Activated naive CD4-positive, alpha-beta T cell treated with anti-CD3 and anti-CD28 coated beads for 36 hours (primary cell): ENCODE results near the gene LETM1. TPM values are rescaled to one million over a fixed set of nuclear protein-coding genes. Genes with fewer than 3 reads are reported as not detected.
A peak's percentile ranks its signal among the peaks of the same experiment; 100 is the strongest.

ENCODE experiments used
- CTCF ChIA-PET: fragments of 350-600 bp; sonication (Branson Sonifier 250); formaldehyde crosslinking; loops from one replicate; lab custom pipeline; 2021; ENCODE audit warnings: antibody characterized with exemption; lab: Charles Lee
- DNase-seq: peaks from one replicate; pipeline ENCODE4 v3.0.0-alpha.2; 2020
- H3K27ac Mint-ChIP-seq: one replicate; pipeline ENCODE4 v1.8.0; 2021; ENCODE audit warnings: mild to moderate bottlenecking, mixed read lengths
- H3K27me3 Mint-ChIP-seq: one replicate; pipeline ENCODE4 v1.8.0; 2021; ENCODE audit warnings: low read depth, mixed read lengths
- H3K36me3 Mint-ChIP-seq: one replicate; pipeline ENCODE4 v1.8.0; 2021; ENCODE audit warnings: low read depth, mixed read lengths
- H3K4me1 Mint-ChIP-seq: one replicate; pipeline ENCODE4 v1.8.0; 2021; ENCODE audit warnings: low read depth, mixed read lengths
- H3K4me3 Mint-ChIP-seq: one replicate; pipeline ENCODE4 v1.8.0; 2021; ENCODE audit warnings: mild to moderate bottlenecking, moderate library complexity, mixed read lengths
- H3K9me3 Mint-ChIP-seq: one replicate; pipeline ENCODE4 v1.8.0; 2021; ENCODE audit warnings: mixed read lengths
- intact Hi-C: fragments of 100-400 bp; cut with micrococcal nuclease; formaldehyde crosslinking; loops from one replicate; pipeline ENCODE4 v1.15.1; 2023
- total RNA-seq, 2 experiments: library from RNA; stranded (reverse); gene quantifications; one replicate each; pipeline ENCODE4 v1.2.3, GENCODE V29; 2021

Gene LETM1
- total RNA-seq, 2 experiments from 2014 or later: 36.3 to 40.5 TPM

DNA sequence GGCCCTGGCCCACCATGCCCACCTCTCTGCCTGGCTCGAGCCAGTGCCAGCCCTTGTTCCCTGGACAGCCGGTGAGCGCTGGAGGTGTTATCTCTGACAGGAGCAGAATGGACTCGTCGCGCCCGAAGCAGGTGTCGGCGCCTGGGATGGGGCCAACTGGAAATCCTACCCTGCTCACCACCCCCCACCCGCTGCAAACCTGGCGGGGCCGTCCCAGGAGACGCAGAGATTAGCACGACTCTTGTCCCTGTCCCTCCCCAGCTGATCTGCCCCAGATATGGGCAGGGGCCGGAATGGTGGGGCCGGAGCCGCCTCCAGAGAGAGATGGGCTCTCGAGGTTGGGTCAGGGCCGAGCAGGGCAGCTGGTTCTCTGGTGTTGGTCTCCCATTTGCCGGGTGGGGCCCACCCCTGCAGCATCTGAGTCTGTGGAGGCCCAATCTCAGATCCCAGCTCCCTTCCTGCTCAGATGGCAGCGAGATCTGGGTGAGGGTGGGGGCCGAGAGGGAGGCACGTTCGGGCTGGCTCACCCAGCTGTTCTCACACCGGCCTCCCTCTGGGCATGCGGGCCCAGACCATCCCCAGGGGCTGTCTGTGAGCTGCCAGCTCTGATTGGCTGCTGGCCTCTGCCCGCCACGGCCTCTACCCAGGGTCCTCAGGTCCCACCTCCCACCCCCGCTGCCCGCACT is 83.0 kb downstream of the LETM1 start:
- intact Hi-C loops: no loop called here
- H3K4me3 Mint-ChIP-seq: no peak overlapping the region
- CTCF ChIA-PET: no interaction called here
- no peak overlapping the region for H3K27ac Mint-ChIP-seq
- peaks cover 5% of the 10 kb centered on the region for H3K27me3 Mint-ChIP-seq
- no peaks in the 10 kb centered on the region for H3K9me3 Mint-ChIP-seq
- DNase-seq: no peak
- no peaks in the 10 kb centered on the region for H3K36me3 Mint-ChIP-seq
- H3K4me1 Mint-ChIP-seq: peaks cover 4% of the 10 kb centered on the region

DNA sequence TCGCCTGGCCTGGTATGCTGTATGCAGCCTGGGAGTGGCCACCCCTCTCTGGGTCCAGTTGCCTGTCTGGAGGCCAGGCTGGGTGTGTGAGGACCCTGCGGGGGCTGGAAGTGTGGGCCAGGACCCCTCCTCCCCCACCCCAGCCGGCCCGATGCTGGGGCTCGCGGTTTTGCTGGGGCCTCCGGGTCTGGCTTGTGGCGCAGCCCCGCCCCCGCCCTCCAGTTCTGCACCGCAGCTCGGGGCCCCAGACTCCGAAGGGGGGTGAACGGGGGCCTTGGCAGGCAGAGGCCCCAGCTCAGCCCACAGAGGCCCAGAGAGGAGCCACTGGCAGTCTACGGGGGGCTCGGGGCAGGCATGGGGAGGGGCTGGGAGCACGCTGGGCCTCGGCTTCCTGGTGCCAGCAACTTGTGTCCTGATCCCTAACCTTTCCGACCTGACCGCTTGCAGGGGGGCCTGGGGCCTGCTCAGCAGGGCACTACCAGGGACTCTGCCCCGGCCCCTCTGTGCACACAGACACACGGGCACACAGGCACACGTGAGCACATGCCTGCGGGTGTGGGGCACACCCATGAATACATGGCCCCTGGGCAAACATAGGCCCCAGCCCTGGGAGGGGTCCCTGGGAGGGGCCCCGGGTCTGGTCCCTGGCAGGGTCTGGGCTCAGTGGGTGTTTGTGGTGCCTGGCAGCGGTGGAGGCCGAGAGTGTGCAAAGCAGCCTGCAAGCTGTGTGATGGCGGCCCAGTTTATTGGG is 84.2 kb downstream of the LETM1 start:
- H3K36me3 Mint-ChIP-seq: no peaks in the 10 kb centered on the region
- H3K27me3 Mint-ChIP-seq: peaks cover 7% of the 10 kb centered on the region
- no peak for DNase-seq
- intact Hi-C loops: no loop called here
- CTCF ChIA-PET: no interaction called here
- no peak overlapping the region for H3K27ac Mint-ChIP-seq
- H3K4me3 Mint-ChIP-seq: no peak overlapping the region
- H3K9me3 Mint-ChIP-seq: no peaks in the 10 kb centered on the region
- peaks cover 5% of the 10 kb centered on the region for H3K4me1 Mint-ChIP-seq

DNA sequence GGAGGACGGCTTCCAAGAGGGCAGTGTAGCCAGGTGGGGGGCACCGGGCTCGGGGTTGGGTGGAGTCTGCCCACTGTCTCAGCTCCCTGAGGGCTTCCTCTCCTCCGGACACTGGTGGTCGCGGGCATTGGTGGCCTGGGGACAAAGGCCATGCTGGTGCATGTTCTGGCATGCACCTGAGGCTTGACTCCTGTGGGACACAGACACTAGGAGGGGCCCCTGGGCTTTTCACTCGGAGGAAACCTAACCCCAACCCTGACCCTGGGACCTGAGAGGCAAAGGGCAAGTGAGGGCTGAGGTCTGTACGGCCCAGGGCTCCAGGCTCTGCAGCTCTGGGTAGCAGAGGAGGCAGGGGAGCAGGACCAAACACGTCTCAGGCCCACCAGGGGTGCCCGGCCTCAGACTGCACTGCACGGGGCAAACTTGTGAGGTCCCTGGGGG is 85.1 kb downstream of the LETM1 start:
- peaks cover 5% of the 10 kb centered on the region for H3K4me1 Mint-ChIP-seq
- intact Hi-C loops: no loop called here
- H3K27ac Mint-ChIP-seq: no peak overlapping the region
- no peak for DNase-seq
- no peaks in the 10 kb centered on the region for H3K36me3 Mint-ChIP-seq
- H3K27me3 Mint-ChIP-seq: peaks cover 7% of the 10 kb centered on the region
- CTCF ChIA-PET: interaction anchor here (0.7 to 0.8 kb wide), 2 partner anchors 11 to 23 kb away, joined by 3 to 5 read pairs; no protein-coding TSS in a partner anchor
- H3K9me3 Mint-ChIP-seq: no peaks in the 10 kb centered on the region
- no peak overlapping the region for H3K4me3 Mint-ChIP-seq

DNA sequence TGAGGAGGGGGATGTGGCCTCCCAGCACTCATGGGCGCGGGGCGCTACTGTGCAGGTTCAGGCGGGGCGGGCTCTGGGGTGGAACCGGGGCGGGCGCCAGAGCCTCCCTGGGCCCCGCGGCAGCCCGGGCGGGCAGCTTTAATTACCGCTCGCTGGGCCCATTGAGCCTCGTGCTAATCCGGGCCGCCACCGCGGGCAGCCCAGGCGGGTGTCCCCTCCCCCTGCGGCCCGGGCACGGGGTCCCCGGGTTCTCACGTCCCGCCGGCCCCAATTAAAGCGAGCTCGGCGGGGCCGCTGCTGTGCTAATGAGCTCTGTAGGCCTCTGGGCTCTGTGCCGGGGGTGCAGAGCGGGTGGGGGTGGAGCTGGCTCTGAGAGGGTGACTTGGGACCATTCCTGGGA is 85.7 kb downstream of the LETM1 start:
- no peak for DNase-seq
- Mint-ChIP-seq H3K4me1 (peaks cover 5% of the 10 kb centered on the region), H3K4me3 (no peak overlapping the region), H3K9me3 (no peaks in the 10 kb centered on the region), H3K27ac (no peak overlapping the region), H3K27me3 (peaks cover 13% of the 10 kb centered on the region), H3K36me3 (no peaks in the 10 kb centered on the region)
- intact Hi-C loops: no loop called here
- CTCF ChIA-PET: interaction anchor here (0.7 to 0.8 kb wide), 2 partner anchors 12 to 22 kb away, joined by 3 to 5 read pairs; no protein-coding TSS in a partner anchor

- intact Hi-C loops: no loop called here
- Mint-ChIP-seq H3K4me3 (no peak overlapping the region), H3K9me3 (no peaks in the 10 kb centered on the region), H3K27ac (no peak overlapping the region), H3K27me3 (peaks cover 13% of the 10 kb centered on the region), H3K36me3 (no peaks in the 10 kb centered on the region), H3K4me1 (peaks cover 5% of the 10 kb centered on the region)
- no peak for DNase-seq
- CTCF ChIA-PET: interaction anchor here (0.8 to 1.0 kb wide), 2 partner anchors 21 to 40 kb away, joined by 3 read pairs; no protein-coding TSS in a partner anchor
These were observed 86.3 kb downstream of the LETM1 start for GRCh38 chr4:1769692-1770091.

DNA sequence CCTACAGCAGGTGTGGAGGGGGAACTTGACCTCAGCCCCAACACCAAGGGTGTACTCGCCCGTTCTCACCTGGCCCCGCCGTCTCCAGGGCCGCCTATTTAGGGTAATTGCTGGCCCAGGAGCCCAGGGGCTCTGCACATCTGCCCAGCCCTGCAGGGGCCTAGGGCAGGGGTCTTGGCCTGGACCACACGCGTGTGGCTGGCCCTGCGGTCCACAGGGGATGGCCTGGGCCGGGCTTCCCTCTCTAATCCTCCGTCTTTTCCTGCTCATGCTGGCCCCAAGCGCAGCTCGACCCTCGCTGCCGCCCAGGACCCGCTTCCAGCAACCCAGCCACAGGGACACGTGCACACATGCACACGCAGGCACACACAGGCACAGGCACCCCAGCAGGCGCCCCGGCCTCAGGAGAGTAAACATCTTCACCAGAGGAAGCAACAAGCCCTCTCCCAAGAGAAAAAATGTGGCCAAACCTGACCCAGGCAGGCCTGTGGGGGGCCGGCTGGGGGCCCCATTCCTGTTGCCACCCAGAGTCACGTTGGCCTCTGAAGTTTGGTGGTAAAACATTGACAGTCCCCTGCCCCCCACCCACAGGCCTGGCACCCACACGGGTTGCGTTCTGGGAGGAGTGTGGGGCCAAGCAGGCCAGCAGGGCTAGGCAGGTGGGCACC is 87.5 kb downstream of the LETM1 start:
- CTCF ChIA-PET: interaction anchor here (1.5 kb wide), 1 partner anchor 21 kb away, joined by 11 read pairs; no protein-coding TSS in a partner anchor
- peaks cover 13% of the 10 kb centered on the region for H3K27me3 Mint-ChIP-seq
- peak overlapping the region; percentile 41 for H3K4me3 Mint-ChIP-seq
- peaks cover 5% of the 10 kb centered on the region for H3K4me1 Mint-ChIP-seq
- no peaks in the 10 kb centered on the region for H3K9me3 Mint-ChIP-seq
- no peak overlapping the region for H3K27ac Mint-ChIP-seq
- intact Hi-C loops: loop anchor here (1.0 kb wide), 1 partner anchor 20 kb away; no protein-coding TSS in a partner anchor
- H3K36me3 Mint-ChIP-seq: no peaks in the 10 kb centered on the region
- no peak for DNase-seq

DNA sequence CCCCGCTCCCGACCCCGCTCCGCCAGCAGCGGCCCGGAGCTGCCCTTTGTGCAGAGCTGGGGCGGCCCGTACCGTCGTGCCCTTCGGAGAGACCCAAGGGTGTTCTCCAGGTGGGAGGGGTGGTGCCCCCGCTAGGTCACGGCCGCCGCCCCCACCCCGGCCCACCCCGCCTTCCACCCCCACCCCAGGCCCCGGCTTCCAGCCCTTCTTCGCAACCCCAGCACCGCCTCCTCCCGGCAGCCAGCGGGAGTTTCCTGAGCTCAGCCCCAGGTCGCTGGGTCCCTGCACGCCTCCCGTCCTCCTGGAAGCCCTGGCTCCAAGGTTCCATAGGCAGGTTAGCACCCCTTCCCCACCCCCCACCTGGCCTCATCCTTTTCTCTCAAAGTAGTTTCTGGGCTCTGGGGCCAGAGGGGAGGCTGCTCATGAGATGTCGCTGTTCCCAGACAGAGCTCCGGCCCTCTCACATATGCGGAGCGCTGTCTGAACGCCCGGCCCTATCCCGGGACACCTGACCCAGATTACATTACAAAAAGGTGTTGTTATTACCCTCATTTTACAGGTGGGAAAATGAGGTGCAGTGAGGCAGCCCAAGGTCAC is 88.1 kb downstream of the LETM1 start:
- H3K27ac Mint-ChIP-seq: no peak overlapping the region
- no peaks in the 10 kb centered on the region for H3K36me3 Mint-ChIP-seq
- peak; percentile 53 for DNase-seq
- H3K4me1 Mint-ChIP-seq: peaks cover 5% of the 10 kb centered on the region
- intact Hi-C loops: loop anchor here (1.0 to 2.0 kb wide), 2 partner anchors 15 to 20 kb away; no protein-coding TSS in a partner anchor
- CTCF ChIA-PET: interaction anchor here (0.6 to 1.5 kb wide), 2 partner anchors 20 to 81 kb away, joined by 3 to 11 read pairs; no protein-coding TSS in a partner anchor
- no peaks in the 10 kb centered on the region for H3K9me3 Mint-ChIP-seq
- peaks cover 13% of the 10 kb centered on the region for H3K27me3 Mint-ChIP-seq
- H3K4me3 Mint-ChIP-seq: peak overlapping the region; percentile 24

DNA sequence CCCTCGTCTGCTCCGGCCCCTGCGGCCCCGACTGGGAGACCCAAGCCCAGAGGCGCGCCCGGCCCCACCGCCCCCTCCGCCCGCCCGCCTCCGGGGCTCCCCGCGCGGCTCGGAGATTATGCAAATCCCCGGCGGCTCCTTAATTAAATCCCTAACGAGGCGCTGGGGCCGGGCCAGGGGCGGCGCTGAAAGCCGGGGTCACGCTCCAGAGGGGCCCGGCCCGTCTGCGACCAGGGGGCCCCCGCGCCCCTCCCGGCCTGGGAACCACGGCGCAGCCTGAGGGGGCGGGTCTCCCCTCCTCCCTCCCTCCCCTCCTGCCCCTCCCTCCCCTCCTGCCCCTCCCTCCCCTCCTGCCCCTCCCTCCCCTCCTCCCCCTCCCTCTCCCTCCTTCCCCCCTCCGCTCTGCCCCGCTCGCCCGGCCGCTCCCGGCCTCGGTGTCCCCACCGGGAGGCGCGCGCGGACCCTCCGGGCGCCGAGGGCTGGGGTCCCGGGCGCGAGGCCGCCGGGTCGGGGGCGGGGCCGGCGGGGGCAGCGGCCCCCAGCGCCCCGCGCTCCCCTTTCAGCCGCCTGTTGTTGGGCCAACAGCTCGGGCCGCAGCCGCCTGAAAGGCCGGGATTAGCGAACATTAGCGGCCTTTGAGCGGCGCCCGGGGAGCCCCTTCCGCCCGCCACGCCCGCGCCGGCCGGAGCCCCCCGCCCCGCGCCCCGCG is 88.7 kb downstream of the LETM1 start:
- H3K27me3 Mint-ChIP-seq: peaks cover 15% of the 10 kb centered on the region
- CTCF ChIA-PET: interaction anchor here (0.6 to 1.5 kb wide), 2 partner anchors 20 to 82 kb away, joined by 3 to 11 read pairs; no protein-coding TSS in a partner anchor

GRCh38 chr4:1766106-1767060 is 89.6 kb downstream of the LETM1 start:
- no peaks in the 10 kb centered on the region for H3K36me3 Mint-ChIP-seq
- H3K27me3 Mint-ChIP-seq: peaks cover 15% of the 10 kb centered on the region
- H3K27ac Mint-ChIP-seq: no peak overlapping the region
- H3K9me3 Mint-ChIP-seq: no peaks in the 10 kb centered on the region
- peaks cover 4% of the 10 kb centered on the region for H3K4me1 Mint-ChIP-seq
- H3K4me3 Mint-ChIP-seq: no peak overlapping the region
- no peak for DNase-seq
- intact Hi-C loops: loop anchor here (2.0 kb wide), 1 partner anchor 14 kb away; no protein-coding TSS in a partner anchor
- CTCF ChIA-PET: interaction anchor here (1.2 kb wide), 1 partner anchor 15 kb away, joined by 3 read pairs; no protein-coding TSS in a partner anchor

More for the DNA sequence above, 88.7 kb downstream of the LETM1 start:
- Mint-ChIP-seq H3K9me3 (no peaks in the 10 kb centered on the region), H3K36me3 (no peaks in the 10 kb centered on the region), H3K27ac (no peak overlapping the region), H3K4me1 (peaks cover 5% of the 10 kb centered on the region), H3K4me3 (no peak overlapping the region)
- DNase-seq: no peak
- intact Hi-C loops: loop anchor here (2.0 kb wide), 1 partner anchor 14 kb away; no protein-coding TSS in a partner anchor

DNA sequence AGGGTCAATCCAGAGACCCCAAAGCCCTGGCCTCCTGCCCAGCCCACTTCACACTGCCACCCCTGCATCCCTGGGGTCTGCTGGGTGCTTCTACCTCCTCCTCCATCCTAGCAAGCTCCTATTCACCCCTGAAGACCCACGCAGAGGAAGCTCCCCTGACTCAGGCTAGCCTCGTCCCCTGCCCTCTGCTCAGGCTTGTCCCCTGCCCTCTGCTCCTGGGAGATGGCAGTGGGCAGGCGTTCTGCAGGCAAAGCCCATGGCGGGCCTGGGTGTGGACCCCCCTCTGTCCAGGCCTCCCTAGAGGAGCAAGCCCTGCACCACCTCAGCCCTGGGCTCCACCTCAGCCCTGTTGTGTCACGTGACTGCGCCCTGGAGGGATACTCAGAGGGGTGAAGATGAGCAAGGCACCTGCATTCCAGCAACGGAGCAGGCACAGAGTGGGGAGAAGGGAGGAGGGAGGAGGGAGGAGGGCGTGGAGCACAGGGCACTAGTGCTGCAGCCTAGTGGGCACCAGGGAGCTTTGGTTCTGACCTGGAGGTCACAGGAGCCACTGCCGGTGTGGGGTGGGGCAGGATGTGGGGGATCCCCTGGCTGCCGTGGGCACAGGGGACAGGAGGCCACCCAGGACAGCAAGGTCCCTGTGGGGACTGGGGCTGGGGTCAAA is 90.4 kb downstream of the LETM1 start:
- Mint-ChIP-seq H3K36me3 (no peaks in the 10 kb centered on the region), H3K27ac (no peak overlapping the region), H3K9me3 (no peaks in the 10 kb centered on the region), H3K4me3 (no peak overlapping the region), H3K27me3 (peaks cover 15% of the 10 kb centered on the region), H3K4me1 (peaks cover 4% of the 10 kb centered on the region)
- DNase-seq: no peak
- CTCF ChIA-PET: interaction anchor here (1.2 kb wide), 1 partner anchor 14 kb away, joined by 3 read pairs; no protein-coding TSS in a partner anchor
- intact Hi-C loops: loop anchor here (2.0 kb wide), 1 partner anchor 13 kb away; no protein-coding TSS in a partner anchor
